ENCODE results near the gene SCYL1. TPM values are rescaled to one million over a fixed set of nuclear protein-coding genes. Genes with fewer than 3 reads are reported as not detected.

SCYL1 gene
- total RNA-seq, 1 experiment from 2014 or later, result 104 TPM

- H4K20me1 ChIP-seq (ENCODE audit: insufficient read depth), result peaks cover 51% of the 10 kb centered on the region
- H3K9me3 ChIP-seq (ENCODE audit: control insufficient read depth in 1 of 2, insufficient read depth in 1 of 2, low read depth in 1 of 2, low read length in 2 of 2), result no peaks in the 10 kb centered on the region
- peak within 1 kb of the TSS; percentile 98 for H3K27ac ChIP-seq (ENCODE audit: low read depth, low read length)
- ChIA-PET RAD21 (ENCODE audit: low non-redundant PET in 1 of 2, low total read pairs in 2 of 2, uncharacterized antibody in 2 of 2, unreplicated experiment in 2 of 2) (interaction anchor here (0.8 to 5.1 kb wide), 5 partner anchors 21 to 79 kb away, joined by 3 to 27 read pairs (median 3); no protein-coding TSS in a partner anchor), CTCF (interaction anchor here (2.3 kb wide), 1 partner anchor 30 kb away, joined by 7 read pairs; no protein-coding TSS in a partner anchor), POLR2A (interaction anchor here (0.6 to 26.7 kb wide), 38 partner anchors 9 to 721 kb away, joined by 3 to 1499 read pairs (median 4); partner anchors contain the start of genes CDC42EP2, DPF2, FAM89B and NEAT1)
- TF ChIP-seq REST (IDR thresholded peaks at IDR 0.05; ENCODE audit: low read depth) (no peak), CTCF (IDR thresholded peaks at IDR 0.05 in 2 of 3, conservative IDR thresholded peaks at IDR 0.05 in 1 of 3; ENCODE audit: borderline replicate concordance in 1 of 3, insufficient read depth in 1 of 3, low read depth in 2 of 3, low read length in 2 of 3) (no peak; a peak in 1 of 6 replicates), JUND (IDR thresholded peaks at IDR 0.05) (no peak), POLR2A (IDR thresholded peaks at IDR 0.05; ENCODE audit: borderline replicate concordance, extremely low read depth, insufficient read depth, insufficient read length) (peak; percentile 100), SP1 (IDR thresholded peaks at IDR 0.05; ENCODE audit: low read depth) (no peak), TCF7L2 (IDR thresholded peaks at IDR 0.05; ENCODE audit: borderline replicate concordance, extremely low read depth, insufficient read depth, insufficient read length) (peak; percentile 89), YY1 (IDR thresholded peaks at IDR 0.05; ENCODE audit: extremely low read depth, insufficient replicate concordance, low read depth, low read length) (peak; percentile 88), POLR2AphosphoS5 (IDR thresholded peaks at IDR 0.05; ENCODE audit: low read depth, low read length) (peak; percentile 99)
- TF ChIP-seq, protein P1, sequence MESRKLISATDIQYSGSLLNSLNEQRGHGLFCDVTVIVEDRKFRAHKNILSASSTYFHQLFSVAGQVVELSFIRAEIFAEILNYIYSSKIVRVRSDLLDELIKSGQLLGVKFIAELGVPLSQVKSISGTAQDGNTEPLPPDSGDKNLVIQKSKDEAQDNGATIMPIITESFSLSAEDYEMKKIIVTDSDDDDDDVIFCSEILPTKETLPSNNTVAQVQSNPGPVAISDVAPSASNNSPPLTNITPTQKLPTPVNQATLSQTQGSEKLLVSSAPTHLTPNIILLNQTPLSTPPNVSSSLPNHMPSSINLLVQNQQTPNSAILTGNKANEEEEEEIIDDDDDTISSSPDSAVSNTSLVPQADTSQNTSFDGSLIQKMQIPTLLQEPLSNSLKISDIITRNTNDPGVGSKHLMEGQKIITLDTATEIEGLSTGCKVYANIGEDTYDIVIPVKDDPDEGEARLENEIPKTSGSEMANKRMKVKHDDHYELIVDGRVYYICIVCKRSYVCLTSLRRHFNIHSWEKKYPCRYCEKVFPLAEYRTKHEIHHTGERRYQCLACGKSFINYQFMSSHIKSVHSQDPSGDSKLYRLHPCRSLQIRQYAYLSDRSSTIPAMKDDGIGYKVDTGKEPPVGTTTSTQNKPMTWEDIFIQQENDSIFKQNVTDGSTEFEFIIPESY (IDR thresholded peaks at IDR 0.05; ENCODE audit: extremely low read depth, insufficient replicate concordance, low read length), result peak; percentile 87
- H3K4me1 ChIP-seq (ENCODE audit: control insufficient read depth in 1 of 2, insufficient read depth in 2 of 2, low read length in 2 of 2), result peaks cover 48 to 86% of the 10 kb centered on the region in 2 experiments
- DNase-seq (ENCODE audit: low read depth, low spot score) (peak; percentile 91), ATAC-seq (no peak)
- peaks cover 78% of the 10 kb centered on the region for H3K79me2 ChIP-seq (ENCODE audit: insufficient read depth, low read length)
- no peaks in the 10 kb centered on the region for H3K9me2 ChIP-seq (ENCODE audit: insufficient read depth)
- peaks cover 31 to 47% of the 10 kb centered on the region in 2 experiments for H3K36me3 ChIP-seq (ENCODE audit: control insufficient read depth in 1 of 2, insufficient read depth in 2 of 2, low read length in 2 of 2)
- TSS peak; percentile 47 for BruUV-seq (replicated peaks)
- H3K4me3 ChIP-seq (replicated peaks in 1 of 2; ENCODE audit: low read depth in 1 of 2, low read length in 2 of 2), result peak within 1 kb of the TSS; percentile 57 to 79
- intact Hi-C loops (cut with micrococcal nuclease), result loop anchor here (2.0 kb wide), 1 partner anchor 80 kb away; no protein-coding TSS in a partner anchor
- H3K9ac ChIP-seq (ENCODE audit: low read length), result peak within 1 kb of the TSS; percentile 93
- no peak within 1 kb of the TSS for H2AFZ ChIP-seq (ENCODE audit: low read depth, low read length, poor library complexity, severe bottlenecking)
- H3K4me2 ChIP-seq (ENCODE audit: low read length), result peak within 1 kb of the TSS; percentile 85
- H3K27me3 ChIP-seq (ENCODE audit: insufficient read depth, low read length), result no peaks in the 10 kb centered on the region
Observed at GRCh38 chr11:65498977-65499712, 25.7 kb upstream of the SCYL1 start, which contains the start of gene MALAT1. MALAT1 (plus strand) TSS chr11:65499045.
